ENCODE data around the gene CCDC170.
A peak's percentile ranks its signal among the peaks of the same experiment; 100 is the strongest.
"Not testable (repeated sequence)": the region's sequence is repeated elsewhere in the genome, so short reads cannot be mapped to it uniquely, and the experiment has no call there.

CCDC170 gene

DNA sequence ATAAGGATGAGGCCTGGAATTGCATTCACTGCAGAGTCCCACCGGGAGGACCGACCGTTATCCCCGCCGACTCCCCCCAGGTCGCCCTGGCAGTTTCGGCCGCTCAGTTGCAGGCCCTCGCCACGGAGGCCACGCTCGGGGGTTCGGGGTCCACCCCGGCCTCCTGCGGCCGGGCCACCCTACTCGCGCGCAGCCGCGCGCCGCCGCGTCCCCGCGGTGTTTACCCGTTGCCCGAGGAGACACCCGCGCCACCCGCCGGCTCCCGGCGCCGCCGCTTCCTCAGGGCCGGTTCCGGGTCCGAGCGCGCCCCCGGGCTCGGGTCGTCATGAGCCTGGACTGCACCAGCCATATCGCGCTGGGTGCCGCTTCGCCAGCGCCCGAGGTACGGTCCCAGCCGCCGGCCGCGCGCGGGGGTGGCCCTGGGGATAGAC lies at the start of gene CCDC170:
CCDC170 (plus strand) TSS at position 214 of the 431 bp plus-strand sequence; CDS start at position 326, 112 bp downstream.
- in situ Hi-C loops (cut with MboI; ENCODE audit: low pct_unique_long_range_greater_than_20kb, low sequenced_read_pairs, unreplicated experiment) = no loop called here
- no peak for TF ChIP-seq CTCF (IDR thresholded peaks at IDR 0.05; ENCODE audit: extremely low read depth, insufficient read depth, missing control alignments)
- peak; percentile 38 for DNase-seq (ENCODE audit: low spot score)

DNA sequence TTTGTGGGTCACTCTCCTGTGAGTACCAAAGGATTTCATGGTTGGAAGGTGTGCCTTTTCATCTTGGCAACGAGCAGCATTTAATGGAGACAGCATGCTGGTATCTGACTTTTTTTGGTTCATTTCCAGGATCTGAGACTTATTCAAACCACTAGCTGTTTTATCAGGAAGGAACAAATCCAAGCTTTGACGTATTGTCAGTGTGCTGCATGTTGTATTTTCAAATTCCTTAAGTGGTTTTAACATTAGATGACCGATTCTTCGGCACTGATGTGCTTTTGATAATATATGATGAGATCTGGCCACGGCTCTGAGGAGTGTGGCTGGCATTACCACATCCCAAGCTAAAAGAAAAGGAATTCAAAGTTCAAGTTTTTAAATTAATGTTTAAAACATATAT lies 48.3 kb upstream of the CCDC170 start:
- in situ Hi-C loops (cut with MboI; ENCODE audit: low pct_unique_long_range_greater_than_20kb, low sequenced_read_pairs, unreplicated experiment) = no loop called here
- no peak for TF ChIP-seq CTCF (IDR thresholded peaks at IDR 0.05; ENCODE audit: extremely low read depth, insufficient read depth, missing control alignments)
- DNase-seq (ENCODE audit: low spot score) = no peak

GRCh38 chr6:151447237-151447636 lies 46.6 kb upstream of the CCDC170 start:
- TF ChIP-seq CTCF (IDR thresholded peaks at IDR 0.05; ENCODE audit: extremely low read depth, insufficient read depth, missing control alignments) = no peak
- in situ Hi-C loops (cut with MboI; ENCODE audit: low pct_unique_long_range_greater_than_20kb, low sequenced_read_pairs, unreplicated experiment) = no loop called here

DNA sequence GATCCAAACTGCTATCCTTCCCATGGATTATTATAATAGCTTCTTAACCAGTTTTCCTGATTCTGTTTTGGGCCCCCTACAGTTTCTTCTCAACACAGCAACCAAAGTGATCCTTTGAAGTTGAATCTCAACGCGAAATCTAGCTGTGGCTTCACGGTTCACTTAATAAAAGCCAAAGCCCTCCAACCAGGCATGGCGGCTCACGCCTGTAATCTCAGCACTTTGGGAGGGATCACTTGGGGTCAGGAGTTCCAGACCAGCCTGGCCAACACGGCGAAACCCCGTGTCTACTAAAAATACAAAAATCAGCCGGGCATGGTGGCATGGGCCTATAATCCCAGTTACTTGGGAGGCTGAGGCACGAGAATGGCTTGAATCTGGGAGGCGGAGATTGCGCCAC lies 45.2 kb upstream of the CCDC170 start:
- in situ Hi-C loops (cut with MboI; ENCODE audit: low pct_unique_long_range_greater_than_20kb, low sequenced_read_pairs, unreplicated experiment) = no loop called here
- no peak for DNase-seq (ENCODE audit: low spot score)
- no peak for TF ChIP-seq CTCF (IDR thresholded peaks at IDR 0.05; ENCODE audit: extremely low read depth, insufficient read depth, missing control alignments)

More at GRCh38 chr6:151447237-151447636, 46.6 kb upstream of the CCDC170 start:
- no peak for DNase-seq (ENCODE audit: low spot score)

GRCh38 chr6:151450928-151451327 lies 42.9 kb upstream of the CCDC170 start:
- in situ Hi-C loops (cut with MboI; ENCODE audit: low pct_unique_long_range_greater_than_20kb, low sequenced_read_pairs, unreplicated experiment) = not testable (repeated sequence)

DNA sequence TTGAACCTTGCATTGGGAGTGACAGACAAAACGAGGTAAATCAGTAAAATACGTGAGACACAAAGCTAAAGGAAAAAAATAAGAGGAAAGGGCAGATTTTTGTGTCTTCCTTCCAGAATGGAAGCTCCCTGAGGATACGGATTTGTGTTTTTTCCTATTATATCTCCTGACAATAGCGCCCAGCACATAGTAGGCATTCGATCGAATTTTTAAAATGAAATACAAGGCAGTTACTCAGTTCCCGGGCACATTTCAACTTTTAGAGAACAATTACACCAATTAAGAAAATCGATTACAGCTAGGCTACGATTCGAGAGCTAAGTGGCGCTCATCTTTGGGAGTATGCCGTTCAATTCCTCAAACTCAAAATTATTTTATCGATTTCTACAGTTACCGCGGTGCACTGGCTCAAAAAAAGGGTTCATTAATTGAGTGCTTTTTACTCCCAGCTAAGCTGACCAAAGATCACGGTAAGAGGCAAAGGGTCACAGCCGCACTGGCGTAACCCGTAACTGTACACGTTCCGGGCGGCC lies 42.3 kb upstream of the CCDC170 start:
- no peak for TF ChIP-seq CTCF (IDR thresholded peaks at IDR 0.05; ENCODE audit: extremely low read depth, insufficient read depth, missing control alignments)
- in situ Hi-C loops (cut with MboI; ENCODE audit: low pct_unique_long_range_greater_than_20kb, low sequenced_read_pairs, unreplicated experiment) = no loop called here
- no peak for DNase-seq (ENCODE audit: low spot score)

More at GRCh38 chr6:151450928-151451327, 42.9 kb upstream of the CCDC170 start:
- not testable (repeated sequence) for DNase-seq (ENCODE audit: low spot score)

GRCh38 chr6:151451950-151452749 lies 41.7 kb upstream of the CCDC170 start, which contains the start of gene RMND1:
RMND1 (minus strand) TSS chr6:151452126; CDS start chr6:151445811, 6,315 bp downstream.
- no peak for TF ChIP-seq CTCF (IDR thresholded peaks at IDR 0.05; ENCODE audit: extremely low read depth, insufficient read depth, missing control alignments)
- DNase-seq (ENCODE audit: low spot score) = peak; percentile 97
- in situ Hi-C loops (cut with MboI; ENCODE audit: low pct_unique_long_range_greater_than_20kb, low sequenced_read_pairs, unreplicated experiment) = no loop called here

Data from GM13977 (cell line).